ENCODE results near the gene KRTAP10-9.
"Not testable (repeated sequence)": the region's sequence is repeated elsewhere in the genome, so short reads cannot be mapped to it uniquely, and the experiment has no call there.

The KRTAP10-9 gene

DNA sequence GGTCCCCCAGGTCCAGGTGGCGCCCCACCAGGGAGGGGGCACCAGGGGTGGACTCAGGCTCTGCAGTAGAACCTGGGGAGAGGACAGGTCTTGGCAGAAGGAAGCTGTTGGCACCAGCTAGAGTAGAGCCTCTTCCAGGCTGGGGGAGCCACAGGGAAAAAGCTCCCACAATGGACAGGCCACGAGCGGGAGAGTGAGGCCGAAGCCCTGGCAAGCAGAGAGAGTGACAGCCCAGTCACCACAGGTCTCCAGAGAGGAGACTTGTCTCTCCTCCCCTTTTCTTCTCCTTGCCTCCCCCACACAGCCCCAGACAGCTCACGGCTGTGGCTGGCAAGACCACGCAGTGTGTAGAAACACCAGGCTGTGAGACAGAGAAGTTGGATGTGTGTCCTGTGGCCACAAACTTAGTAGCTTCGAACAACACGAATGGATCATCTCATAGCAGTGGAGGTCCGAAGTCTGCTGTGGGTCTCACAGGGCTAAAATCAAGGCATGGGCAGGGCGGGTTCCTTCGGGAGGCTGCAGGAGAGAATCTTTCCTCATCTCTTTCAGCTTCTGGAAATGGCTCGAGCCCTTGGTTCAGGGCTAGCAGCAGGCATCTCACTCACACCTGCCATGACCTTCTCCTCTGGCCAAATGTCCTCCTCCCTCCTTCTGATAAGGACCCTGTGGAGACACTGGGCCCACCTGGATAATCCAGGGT, 24.2 kb downstream of the KRTAP10-9 start:
- TF ChIP-seq GATA1 (IDR thresholded peaks at IDR 0.05; ENCODE audit: low read depth, low read length) (no peak), POLR2A (IDR thresholded peaks at IDR 0.05; ENCODE audit: low read length) (no peak)
- no peak for DNase-seq

DNA sequence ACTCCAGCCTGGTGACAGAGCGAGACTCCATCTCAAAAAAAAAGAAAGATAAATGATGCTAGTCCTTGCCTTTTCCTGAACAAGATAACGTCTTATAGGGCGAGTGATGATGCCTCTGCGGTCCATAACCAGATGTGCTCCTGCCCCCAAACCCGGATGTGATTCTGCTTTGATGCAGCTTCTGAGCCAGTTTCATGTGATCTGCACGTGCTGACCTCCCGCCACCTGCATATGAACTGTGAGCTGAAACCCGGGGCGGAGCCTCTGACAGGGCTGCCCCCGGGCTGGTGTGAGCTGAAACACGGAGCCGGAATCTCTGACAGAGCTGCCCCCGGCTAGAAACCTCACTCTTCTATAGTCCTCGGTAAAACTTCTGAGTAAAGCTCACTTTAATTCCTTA, 26.2 kb downstream of the KRTAP10-9 start:
- no peak for TF ChIP-seq POLR2A (IDR thresholded peaks at IDR 0.05; ENCODE audit: low read length)
- TF ChIP-seq GATA1 (IDR thresholded peaks at IDR 0.05; ENCODE audit: low read depth, low read length): no peak
- DNase-seq: no peak

DNA sequence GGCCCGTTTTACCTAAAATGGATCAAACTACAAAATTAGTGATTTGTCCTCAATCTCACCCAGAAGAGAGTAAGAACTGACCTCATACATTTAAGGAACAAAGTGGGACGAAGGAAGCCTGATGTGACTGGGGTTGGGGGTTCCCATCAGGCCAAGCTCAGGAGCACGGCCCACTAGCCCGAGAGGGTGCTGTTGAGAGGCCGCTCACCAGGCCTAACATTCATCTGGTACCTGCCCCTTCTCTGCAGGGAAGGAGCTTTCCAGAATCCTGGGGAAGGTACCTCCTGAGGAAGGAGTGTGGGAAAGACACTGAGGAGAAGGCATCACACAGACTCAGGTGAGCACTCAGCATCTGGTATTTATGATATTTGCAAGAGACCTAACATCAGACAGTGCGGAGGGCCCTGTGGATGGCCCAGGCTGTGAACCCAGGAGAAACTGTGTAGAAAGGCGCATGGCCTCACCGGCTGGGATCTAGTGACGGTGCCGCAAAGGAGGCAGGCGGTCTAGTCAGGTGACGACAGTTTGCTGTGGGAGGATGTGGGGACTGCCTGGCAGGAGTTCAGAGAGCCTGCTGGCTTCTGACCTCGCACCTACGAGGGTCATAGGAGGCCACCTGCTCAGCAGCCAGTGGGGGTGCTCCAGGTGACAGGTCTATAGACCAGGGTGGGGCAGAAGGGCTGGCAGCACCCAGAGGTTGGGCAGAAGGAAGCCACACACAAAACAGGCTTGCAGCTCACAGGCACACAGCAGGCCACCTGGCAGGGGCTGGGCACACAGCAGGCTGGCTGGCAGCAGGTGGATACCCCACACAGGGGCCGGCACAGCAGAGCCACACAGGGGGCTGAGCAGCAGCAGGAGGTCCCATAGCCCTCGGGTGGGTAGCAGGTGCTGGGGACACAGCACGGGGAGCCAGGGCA, 27.0 kb downstream of the KRTAP10-9 start:
- TF ChIP-seq POLR2A (IDR thresholded peaks at IDR 0.05; ENCODE audit: low read length): no peak
- no peak for TF ChIP-seq GATA1 (IDR thresholded peaks at IDR 0.05; ENCODE audit: low read depth, low read length)
- DNase-seq: no peak

DNA sequence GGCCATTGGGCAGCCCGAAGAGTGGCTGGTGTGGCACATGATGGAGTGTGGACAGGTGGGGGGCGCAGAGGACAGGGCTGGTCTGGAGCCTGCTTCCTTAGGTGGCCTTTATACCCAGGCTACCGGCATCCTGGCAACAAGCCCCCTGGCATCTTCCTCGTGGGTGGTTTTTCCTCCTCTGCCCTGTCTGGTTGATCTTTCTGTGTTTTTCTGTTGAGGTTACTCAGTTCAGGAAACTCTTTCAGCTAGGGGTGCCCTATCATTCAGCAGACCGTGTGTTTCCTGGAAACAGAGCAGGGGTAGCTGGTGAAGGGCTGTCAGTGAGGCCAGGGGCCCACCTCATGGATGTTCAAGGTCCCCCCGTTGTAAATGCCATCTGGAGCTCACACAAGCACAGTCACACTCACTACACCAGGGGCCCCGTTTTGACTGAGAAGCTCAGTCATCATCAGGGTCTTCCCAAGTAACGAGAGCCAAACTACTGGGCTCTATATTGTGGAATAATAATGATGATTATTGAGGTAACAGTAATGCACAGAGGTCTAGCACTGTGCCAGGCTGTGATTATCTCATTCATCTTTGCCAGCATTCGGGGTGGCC, 27.8 kb downstream of the KRTAP10-9 start, which contains the start of gene KRTAP12-4:
Gene KRTAP12-4 (minus strand): TSS at position 84 of the 600 bp plus-strand sequence. CDS start 45 bp downstream, at position 39.
- no peak for TF ChIP-seq GATA1 (IDR thresholded peaks at IDR 0.05; ENCODE audit: low read depth, low read length)
- TF ChIP-seq POLR2A (IDR thresholded peaks at IDR 0.05; ENCODE audit: low read length): no peak

DNA sequence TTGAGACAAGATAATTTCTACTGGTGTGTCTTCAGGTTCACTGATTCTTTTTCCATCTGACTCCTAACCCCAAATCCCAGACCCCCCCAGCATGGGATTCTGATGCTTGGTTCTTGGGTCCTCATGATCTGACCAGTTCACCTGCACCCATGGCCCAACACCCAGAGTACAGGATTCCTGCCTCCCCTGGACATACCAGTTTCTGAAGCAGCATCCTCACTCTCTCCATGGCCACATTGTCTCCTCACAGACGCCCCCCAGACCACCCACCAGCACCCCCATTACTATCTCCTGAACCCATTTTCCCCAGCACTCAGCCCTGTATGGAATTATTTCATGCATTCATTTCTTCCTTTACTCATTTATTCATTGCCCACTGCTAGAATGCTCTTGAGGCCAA, 30.0 kb downstream of the KRTAP10-9 start:
- TF ChIP-seq POLR2A (IDR thresholded peaks at IDR 0.05; ENCODE audit: low read length): no peak
- TF ChIP-seq GATA1 (IDR thresholded peaks at IDR 0.05; ENCODE audit: low read depth, low read length): no peak
- DNase-seq: no peak

More for the DNA sequence above, 27.8 kb downstream of the KRTAP10-9 start, which contains the start of gene KRTAP12-4:
- no peak for DNase-seq

DNA sequence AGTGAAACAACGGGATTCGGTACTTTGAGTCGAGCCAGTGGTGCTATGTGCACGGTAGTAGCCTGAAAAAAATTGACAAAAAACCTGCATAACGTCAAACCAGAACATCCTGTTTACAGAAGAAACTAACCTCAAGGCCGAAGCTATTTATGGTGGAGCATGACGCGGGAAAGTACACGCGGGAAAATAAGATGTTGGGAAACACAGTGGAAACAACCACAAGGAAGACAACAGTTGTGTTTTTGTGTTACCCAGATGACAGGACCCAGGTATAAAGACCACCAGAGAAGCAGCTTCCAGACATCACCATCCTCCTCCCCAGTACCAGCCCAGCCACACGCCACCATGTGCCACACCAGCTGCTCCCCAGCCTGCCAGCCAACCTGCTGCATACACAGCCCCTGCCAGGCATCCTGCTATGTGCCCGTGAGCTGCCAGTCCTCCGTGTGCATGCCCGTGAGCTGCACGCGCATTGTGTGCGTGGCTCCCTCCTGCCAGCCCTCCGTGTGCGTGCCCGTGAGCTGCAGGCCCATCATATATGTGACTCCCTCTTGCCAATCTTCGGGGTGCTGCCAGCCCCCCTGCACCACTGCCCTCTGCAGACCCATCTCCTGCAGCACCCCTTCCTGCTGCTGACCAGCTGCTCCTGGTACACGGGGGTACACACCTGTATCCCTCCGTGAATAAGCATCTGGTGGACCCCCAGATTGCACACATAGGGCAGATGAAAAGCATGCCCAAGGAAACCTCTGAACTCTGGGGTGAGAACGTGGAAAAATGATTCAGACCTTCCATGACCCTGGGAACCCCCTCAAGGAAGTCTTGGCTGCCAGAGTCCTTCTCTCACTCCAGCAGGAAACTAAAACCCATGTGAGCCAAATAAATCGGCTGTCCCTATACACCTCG, 31.0 kb downstream of the KRTAP10-9 start, which contains the start of gene KRTAP12-3:
Gene KRTAP12-3 (plus strand): TSS at position 298 of the 906 bp plus-strand sequence. CDS start 48 bp downstream, at position 346.
- no peak for DNase-seq
- TF ChIP-seq POLR2A (IDR thresholded peaks at IDR 0.05; ENCODE audit: low read length) (no peak), GATA1 (IDR thresholded peaks at IDR 0.05; ENCODE audit: low read depth, low read length) (no peak)

DNA sequence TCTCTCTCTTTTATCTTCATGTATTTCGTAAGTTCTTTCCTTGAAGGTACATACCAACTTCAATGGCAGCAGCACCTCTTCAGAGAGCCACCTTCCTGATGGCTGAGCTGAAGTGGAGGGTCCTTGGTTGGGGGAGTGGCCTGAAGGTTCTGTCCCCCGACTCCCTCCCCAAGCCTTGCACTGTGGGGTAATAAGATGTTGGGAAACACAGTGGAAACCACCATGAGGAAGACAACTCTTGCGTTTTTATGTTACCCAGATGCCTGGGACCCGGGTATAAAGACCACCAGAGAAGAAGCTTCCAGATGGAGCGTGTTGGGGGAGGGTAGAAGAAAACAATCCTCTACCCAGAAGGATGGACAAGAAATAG, 31.6 kb downstream of the KRTAP10-9 start:
- TF ChIP-seq POLR2A (IDR thresholded peaks at IDR 0.05; ENCODE audit: low read length) (no peak), GATA1 (IDR thresholded peaks at IDR 0.05; ENCODE audit: low read depth, low read length) (no peak)
- no peak for DNase-seq

DNA sequence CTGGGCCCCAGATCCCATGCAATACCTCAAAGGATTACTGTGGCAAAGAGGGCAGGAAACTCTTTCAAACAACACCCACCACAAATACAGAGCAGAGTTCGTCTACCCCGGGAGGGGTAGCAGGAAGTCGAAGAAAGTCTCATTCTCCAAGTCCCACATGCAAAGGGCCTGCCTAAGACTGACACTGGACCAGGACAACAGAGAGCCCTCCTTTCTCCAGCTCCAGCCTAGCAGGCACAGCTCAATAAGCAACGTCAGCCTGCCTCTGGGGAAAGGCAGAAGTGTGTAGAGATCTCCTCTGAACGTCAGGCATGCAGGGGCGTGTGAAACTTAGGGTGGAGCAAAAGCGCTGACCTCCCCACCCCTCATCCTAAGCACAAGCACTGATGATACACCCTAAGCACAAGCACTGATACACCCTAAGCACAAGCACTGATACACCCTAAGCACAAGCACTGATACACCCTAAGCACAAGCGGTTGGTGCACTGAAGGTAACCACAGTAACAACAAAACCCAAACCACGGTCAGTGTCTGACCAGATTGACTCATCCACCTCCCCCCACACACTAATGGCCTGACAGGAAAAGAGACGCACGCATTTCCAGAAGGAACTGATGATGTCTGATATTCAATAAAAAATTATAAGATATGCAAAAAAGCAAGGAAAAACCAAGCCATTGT, 32.2 kb downstream of the KRTAP10-9 start:
- no peak for TF ChIP-seq GATA1 (IDR thresholded peaks at IDR 0.05; ENCODE audit: low read depth, low read length)
- no peak for TF ChIP-seq POLR2A (IDR thresholded peaks at IDR 0.05; ENCODE audit: low read length)

DNA sequence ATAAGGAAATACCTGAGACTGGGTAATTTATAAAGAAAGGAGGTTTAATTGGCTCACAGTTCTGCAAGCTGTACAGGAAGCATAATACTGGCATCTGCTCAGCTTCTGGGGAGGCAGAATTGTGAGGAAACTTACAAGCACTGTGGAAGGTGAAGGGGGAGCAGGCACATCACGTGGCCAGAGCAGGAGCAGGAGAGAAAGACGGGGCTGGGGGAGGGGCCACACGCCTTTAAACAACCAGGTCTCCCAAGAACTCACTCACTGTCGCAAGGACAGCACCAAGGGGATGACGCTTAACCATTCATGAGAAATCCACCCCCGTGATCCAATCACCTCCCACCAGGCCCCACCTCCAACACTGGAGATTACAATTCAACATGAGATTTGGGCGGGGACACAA, 34.7 kb downstream of the KRTAP10-9 start:
- not testable (repeated sequence) for DNase-seq

More for the DNA sequence above, 32.2 kb downstream of the KRTAP10-9 start:
- DNase-seq: no peak

DNA sequence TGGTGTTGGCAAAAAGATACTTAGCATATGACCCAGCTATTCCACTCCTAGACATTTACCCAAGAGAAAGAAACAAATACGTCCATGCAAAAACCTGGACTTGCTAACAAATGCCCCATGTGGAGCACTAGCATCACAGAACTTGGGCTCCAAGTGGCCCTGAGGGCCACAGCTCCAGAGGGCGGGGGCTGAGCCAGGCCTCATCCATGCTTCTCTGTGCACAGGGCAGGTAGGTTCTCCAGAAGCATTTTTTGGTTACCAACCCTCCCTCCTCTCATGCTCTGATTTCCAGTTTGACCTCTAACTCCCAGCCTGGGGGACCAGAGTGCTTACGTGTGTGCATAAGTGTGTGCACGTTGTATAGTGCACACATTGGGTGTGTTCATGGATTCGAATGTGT, 37.8 kb downstream of the KRTAP10-9 start:
- no peak for DNase-seq
- no peak for TF ChIP-seq POLR2A (IDR thresholded peaks at IDR 0.05; ENCODE audit: low read length)
- TF ChIP-seq GATA1 (IDR thresholded peaks at IDR 0.05; ENCODE audit: low read depth, low read length): no peak

DNA sequence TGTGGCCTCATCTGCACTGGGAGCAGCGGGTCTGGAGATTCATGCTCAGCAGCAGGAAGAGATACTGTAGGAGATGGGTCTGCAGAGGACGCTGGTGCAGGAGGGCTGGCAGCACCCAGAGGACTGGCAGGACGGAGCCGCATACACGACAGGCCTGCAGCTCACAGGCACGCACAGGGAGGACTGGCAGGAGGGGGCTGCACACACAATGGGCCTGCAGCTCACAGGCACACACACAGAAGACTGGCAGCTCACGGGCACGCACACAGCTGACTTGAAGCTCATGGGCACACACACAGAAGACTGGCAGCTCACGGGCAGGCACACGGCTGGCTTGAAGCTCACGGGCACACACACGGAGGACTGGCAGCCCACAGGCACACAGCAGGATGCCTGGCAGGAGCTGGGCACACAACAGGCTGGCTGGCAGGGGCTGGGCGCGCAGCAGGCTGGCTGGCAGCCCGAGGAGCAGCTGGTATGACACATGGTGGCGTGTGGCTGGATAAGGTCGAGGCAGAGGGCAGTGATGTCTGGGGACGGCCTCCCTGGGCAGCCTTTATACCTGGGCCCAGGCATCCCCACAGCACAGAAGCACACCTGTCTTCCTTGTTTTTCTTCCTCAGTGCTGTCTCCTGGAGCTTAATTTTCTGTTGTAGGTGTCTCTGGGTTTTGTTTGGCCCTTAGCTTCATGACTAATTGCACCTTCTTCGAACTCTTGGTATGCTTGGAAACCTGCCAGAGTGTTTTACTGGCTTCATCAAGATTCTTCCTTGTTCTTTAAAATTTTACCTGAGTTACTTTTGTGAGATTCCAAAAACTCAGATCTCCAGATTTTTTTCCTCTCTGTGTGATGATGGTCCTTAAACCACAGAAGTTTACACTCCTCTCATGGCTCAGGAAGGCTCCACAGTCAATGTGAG, 39.8 kb downstream of the KRTAP10-9 start, which contains the start of gene KRTAP12-2:
Gene KRTAP12-2 (minus strand): TSS at position 527 of the 920 bp plus-strand sequence. CDS start 41 bp downstream, at position 486.
- DNase-seq: no peak
- TF ChIP-seq GATA1 (IDR thresholded peaks at IDR 0.05; ENCODE audit: low read depth, low read length) (no peak), POLR2A (IDR thresholded peaks at IDR 0.05; ENCODE audit: low read length) (no peak)
